GM21367 (cell line): ENCODE measurements around the gene ANXA3.

Source experiments
- ATAC-seq: cut with Tn5 transposase; IDR thresholded peaks from one replicate; pipeline ENCODE4 v1.9.1; 2021; ENCODE audit not compliant: unreplicated experiment

Gene ANXA3

DNA sequence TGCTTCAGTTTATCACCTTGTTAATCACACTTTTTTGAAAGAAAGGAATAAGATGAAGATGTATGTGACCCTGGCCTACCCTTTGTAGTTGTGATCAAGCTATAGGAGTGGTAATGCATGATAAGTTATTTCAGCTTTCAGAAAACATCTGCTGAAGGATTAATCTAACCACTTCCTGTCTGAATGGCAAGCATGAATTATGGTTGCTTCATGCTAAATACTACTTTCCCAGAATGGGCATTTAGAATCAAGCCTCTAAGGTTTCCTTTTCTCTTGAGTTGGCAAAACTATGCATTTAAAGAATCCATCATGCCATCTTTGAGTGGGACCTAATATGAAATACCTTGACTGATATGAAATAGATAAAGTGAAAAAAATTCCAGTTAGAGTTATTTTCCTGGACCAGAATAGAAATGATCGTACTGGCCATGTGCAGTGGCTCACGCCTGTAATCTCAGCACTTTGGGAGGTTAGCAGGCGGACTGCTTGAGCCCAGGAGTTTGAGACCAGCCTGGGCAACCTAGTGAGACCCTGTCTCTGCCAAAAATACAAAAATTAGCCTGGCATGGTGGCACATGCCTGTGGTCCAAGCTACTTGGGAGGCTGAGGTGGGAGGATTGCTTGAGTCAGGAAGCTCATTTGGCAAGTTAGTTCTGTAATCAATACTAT is 59.1 kb downstream of the ANXA3 start:
- ATAC-seq, result no peak

DNA sequence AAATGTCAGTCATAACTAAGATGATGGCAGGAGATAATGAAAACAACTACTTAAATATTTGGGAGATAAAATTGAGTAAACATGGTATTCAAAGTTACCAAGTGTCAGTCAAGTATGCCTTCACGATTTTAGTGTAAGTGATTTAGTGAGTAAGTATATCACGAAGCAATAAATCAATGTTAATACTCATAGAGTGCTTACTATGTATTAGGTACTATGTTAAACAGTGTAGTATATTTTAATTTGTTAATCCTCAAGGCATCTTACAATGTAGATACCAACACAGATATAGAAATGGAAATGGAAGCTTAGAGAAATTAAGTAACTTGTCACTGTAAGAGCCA is 59.6 kb downstream of the ANXA3 start:
- no peak for ATAC-seq

DNA sequence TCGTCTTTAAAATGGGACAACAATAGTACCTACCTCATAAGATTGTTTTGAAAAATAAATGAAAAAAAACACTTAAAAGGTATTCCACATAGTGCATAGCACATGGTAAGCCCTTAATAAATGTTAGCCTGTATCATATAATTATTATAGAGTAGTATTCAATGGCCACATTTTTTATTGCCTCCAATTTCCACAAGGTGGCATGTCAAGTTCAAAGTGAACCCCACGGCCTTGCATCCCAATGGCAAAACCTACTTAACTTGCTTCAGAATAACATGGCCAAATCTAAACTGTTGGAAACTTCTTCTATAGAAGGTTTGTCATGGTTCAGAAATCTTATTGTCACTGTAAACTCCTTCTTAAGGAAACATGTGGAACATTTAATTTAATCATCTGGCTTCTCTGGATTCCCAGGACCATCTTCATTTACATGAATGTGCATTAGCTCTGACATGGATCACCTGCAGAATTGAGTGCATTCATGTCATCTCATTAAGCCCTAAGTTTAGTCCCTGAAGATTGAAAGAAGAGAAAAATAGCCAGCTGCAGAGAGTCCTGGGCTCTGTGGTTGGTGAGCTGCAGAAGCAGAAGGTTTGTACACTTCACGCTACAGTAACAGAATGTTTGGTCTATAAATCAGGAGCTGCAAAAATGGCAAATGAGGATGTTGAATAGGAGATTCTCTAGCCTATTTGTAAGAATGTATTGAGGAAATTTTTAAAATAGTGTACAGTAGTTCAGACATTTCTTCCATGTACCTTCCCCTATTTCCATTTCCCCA is 61.0 kb downstream of the ANXA3 start:
- no peak for ATAC-seq

DNA sequence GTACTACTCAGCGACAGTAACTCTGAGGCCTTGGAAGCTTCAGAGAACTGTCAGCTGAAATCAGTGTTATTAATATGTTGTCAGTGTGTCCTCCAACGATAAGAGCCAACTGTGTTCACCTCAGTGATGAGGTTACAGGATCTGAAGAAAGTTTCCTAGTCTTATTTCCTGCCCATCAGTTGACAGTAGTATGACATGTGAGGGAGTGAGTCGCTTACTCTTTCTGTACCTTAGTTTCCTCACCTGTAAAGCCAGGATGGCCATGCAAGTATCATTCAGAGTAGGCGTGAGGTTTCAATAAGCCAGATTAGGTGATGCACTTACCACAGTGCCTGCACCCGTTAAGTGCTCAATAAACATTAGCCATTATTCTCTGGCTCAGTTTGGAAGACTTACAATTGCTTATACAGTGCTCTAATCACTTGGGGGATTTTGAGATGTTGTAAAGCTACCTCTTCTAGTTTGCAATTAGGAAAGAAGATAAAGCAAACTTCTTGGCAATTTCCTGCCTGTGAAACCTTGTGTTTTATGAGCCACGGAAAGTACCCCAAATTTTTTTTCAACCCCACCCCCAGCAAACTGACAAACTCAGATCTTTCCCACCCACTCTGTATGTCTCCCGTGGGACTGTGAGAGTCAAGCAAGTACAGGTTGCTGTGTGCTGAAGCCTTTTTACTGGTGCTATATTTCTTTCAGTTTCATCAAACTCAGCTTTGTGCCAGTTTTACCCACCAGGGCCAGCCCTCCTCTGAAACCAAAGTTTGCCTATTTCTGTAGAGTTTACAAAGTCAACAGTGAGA is 62.2 kb downstream of the ANXA3 start:
- ATAC-seq, result peak; percentile 81

DNA sequence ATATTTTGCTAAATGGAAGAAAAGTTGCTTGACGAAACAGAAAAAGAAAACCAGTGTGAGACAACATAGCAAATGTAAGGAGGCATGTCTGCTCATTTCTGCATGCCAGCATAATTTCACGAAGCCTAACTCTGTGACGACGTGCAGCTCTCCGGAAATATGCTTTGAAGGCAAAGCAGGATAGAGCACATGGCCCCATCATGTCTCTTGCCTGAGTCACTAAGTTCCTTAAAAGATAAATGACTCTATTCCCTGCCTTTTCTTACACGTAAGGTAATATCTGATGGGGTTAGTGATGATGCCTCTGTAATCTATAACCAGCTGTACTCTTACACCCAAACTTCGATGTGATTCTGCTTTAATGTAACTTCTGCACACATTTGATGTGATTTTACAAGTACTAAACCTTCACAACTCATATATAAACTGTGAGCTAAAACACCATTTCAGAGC is 64.5 kb downstream of the ANXA3 start:
- ATAC-seq, result no peak

DNA sequence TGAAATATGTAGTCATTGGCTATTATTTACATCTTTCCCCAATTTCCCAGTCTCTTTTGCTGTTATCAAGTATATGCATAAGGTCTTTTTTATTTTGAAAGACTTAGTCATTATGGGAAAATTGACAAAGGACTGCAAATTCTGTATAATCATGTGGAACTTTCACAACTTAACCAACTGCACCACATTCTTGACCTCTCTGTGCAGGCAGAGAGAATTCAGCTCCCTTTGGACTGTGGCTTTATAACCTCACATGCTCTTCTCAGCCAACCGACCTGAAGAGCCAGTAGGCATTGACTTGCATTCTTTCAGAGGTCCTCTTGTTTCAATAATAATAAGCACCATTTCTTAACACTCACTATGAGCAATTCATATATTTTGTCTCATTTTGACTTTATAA is 66.9 kb downstream of the ANXA3 start:
- ATAC-seq, result no peak

DNA sequence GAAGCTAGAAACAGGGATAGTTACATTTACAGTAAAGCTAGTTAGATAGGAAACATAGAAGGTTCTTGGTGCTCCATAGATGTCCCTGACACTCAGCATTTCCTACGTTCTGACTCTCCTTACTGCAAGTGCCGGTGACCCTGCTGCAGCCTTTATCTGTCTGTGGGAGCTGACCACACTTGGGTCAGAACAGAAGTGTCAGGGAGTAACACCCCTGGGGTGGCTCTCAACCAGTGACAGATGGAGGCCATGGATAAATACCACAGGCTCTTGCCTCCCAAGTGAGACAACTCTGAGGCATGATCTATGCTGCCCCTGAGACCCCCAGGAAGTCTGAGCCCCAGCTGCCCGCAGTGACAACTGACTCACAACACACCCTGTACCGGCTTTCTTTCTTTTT is 69.8 kb downstream of the ANXA3 start:
- ATAC-seq, result no peak

DNA sequence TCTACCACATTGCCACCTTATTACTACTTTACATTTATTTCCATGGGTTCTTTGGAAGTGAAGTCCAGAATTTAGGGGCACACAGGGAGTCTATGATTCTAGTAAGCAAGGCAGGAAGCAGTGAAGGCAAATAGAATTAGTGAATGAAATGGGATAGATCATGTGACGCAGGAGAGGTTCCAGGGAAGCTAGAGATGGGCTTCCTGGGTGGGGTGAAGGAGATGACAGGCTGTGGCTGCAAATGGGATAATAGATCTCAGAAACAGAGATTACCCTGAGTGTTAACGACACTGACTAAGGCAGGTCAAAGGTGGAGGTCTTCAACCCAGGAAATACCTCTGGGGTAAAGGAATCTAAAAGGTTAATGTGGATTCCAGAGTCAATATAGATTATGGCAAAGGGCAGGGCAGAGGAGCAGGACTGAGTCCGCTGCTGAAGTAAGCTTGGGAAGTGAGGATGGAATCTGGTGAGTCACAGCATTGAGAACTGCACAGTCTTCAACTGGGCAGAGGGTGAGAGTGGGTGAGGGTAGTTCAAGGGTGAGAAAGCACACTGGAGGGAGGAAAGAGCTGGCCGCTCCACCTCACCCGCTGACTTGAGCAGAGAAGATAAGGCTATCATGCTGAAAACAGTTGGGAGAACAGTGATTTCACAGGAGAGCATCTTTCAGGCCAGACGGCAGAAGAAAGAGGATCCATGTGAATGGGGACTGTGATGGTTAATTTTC is 70.8 kb downstream of the ANXA3 start:
- no peak for ATAC-seq

DNA sequence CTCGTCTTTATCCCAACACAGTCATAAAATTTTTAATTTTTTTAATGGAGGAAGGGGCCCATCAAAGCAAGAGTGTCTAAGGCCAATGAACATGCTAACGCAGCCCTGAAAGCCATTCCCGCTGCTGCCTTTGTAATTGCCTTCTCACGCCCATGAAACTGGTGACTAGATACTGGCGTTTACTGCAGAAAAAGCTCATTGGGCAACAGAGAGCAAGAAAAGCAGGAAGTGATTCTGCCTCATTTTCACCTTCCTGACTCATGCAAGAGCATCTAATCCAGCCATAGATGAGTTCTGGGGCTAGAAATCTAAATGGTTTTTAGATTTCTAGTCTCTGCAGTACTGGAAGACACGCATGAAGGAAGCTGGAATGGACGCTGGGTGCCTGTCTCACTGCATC is 72.5 kb downstream of the ANXA3 start:
- no peak for ATAC-seq

DNA sequence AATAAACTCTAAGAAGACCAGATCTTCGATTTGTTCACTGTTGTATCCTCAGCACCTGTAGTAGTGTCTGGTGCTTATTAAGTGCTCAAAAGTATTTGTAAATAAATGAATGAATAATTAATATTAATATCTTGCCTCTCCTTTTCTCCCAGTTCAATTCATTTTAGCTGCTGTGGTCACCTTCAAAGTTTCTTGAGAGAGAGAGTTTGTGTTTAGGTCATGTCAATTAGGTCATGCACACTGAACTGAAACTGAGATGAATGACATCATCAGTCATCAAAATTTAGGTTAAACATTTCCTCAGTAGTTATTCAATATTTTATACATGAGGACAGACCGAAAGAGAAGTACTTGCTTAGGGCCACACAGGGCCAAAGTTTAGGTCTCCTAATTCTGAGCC is 73.5 kb downstream of the ANXA3 start:
- ATAC-seq, result no peak

DNA sequence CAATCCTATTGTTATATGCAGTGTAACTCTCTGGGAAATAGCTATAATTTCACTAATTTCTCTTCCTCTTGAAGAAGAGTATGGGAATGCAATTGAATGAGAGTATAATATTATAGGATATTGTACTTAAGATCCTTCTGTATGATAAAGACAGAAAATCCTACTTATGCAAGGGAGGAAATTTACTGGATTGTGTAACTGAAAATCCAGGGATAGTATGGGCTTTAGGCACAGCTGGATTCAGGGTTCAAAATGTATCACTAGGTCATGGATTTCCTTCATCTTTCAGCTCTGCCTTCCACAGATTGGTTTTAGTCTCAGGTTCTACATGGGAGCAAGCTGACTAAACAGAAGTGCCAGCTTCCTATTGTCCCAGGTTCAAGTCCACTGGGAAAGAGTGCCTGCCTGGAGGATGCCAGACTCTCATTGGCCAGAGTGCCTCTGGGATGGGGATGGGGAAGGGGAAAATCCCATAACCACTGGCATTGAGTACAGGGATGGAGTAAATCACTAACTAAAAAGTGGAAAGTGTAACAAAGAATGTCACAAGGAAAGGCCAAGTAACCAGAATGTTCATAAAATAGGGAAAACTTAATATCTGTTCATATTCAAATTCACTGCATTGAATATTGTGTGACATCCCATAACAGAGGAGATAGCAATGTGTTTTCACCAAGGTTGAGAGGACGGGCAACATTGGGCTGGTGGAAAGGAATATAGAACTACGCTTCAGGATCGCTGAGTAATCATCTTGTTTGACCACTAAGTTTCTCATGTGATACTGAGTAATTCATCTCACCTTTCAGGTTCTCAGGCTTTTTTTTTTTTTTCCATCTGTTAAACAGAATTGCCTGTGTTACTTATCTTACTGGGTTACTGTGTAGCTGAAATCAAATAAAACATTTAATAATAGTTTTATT is 75.7 kb downstream of the ANXA3 start:
- ATAC-seq, result no peak

DNA sequence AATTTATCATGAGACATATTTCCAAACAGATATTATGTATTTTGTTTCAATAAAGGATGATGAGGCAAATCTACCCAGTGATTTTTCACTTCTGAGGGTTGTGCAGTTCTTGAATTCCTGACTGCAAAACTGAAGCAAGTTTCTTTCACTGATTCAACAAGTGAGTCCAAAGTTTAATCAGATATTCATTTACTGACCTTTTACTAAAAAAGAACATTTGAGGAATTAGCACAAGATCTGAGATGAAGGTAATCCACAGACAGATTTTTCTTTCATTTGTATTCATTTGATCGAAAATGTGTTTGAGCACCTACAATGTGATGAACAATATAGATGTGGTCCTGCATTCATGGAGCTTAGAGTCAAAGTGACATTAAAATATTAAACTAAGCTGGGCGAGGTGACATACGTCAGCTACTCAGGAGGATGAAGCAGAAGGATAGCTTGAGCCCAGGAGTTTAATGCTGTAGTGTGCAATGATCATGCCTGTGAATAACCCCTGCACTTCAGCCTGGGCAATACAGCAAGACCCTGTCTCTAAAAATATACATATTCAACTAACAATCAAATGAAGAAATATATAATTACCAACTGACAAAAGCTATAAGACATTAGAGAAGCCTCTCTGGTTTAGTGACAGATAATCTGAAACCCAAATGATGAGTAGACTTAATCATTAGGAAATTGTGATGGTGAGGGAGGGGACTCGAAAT is 76.6 kb downstream of the ANXA3 start:
- ATAC-seq, result no peak

DNA sequence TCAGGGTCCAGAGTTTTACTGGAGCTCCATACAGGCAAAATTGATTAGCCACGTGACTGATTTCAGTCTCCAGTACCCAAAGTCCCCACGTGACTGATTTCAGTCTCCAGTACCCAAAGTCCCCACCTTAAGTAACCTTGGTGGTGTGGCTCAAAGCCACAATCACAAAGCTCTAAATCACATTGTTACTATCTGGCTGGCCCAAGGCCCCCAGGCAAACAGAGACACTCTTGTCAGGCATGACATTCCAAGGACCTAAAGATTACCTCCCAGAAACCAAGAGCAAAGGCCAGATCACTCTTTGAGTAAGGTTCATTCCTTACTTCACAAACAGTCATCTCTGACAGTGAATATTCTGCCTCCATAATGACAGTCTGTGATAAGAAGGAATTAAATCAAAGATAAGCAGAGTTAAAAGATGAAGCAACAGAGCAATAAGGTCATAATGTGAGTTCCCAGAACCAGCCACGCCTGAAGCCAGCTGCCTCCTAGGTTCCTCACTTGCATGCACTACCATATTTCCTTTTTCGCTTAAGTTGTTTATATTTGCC is 78.5 kb downstream of the ANXA3 start:
- ATAC-seq, result no peak

DNA sequence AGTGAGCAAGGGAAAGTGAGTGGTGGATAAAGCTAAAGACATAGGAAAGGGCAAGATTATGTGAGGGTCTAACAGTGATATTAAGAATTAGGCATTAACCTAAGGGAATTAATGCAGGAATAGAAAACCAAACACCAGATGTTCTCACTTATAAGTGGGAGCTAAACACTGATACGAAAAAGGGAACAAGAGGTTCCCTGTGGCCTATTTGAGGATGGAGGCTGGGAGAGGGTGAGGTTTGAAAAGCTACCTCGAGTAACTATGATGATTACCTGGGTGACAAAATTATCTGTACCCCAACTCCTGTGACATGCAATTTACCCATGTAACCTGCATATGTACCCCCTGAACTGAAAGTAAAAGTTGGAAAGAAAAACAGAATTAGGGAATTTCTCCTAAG is 79.0 kb downstream of the ANXA3 start:
- no peak for ATAC-seq

DNA sequence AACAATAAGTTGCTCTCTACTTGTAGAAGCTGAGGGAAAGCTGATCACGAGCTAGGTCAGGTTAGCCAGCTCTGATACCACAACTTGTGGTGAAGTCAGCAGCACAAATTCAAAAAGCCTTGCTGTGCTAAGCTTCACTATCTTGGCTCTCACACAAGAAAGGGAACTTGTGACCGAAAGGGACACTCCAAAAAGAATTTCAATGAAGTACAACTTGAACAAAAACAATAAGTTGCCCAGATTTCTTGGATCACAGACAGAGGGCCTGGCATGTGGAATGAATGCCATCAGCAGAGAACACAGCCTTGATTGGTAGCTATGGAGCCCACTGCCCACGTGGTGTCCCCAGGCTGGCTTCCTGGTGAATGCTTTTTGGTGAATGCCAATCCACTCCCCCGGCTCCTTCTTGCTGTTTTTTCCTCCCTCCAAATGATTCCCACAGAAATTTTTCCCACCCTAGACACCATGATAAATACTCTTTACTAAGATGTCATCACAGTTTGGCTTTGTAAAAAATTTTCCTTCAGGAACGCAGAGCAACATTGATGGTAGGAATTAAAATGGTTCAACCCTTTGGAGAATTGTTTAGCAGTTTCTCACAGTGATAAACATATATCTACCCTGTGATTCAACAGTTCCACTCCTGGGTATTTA is 82.6 kb downstream of the ANXA3 start:
- no peak for ATAC-seq

DNA sequence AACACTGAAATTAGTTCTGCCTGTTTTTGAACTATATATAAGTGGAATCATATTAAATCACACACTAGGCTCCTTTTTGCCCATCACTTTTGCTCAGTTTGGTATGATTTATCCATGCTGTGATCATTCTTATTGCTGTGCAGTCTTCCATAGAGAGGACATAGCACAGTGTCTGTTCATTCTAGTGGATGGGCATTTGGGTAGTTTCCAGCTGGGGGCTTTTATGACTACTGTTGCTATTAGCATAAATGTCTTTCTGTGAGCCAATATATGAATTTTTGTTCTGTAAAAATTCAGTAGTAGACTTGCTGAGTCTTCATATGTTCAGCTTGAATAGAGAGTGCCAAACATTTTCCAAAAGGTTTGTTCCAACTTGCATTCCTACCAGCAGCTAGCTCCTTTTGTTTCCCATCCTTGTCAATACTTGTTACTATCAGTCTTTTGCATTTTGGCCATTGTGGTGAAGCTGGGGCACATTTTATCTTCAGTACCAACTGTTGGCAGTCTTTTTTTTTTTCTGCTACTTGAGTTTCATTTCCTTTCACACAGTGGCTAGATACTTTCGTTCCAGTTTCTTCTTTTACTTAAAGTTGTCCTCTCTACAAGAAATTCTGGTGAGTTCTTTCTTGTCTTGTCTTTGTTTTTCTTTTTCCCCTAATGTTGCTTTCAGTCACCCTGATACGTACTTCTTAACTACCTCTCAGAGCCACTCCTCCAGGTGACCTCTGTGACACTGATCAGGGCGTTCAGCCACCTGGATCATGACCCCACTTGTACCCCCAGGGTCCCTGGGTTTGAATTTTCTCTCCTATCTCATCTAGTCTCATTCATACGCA is 87.0 kb downstream of the ANXA3 start:
- peak; percentile 82 for ATAC-seq

DNA sequence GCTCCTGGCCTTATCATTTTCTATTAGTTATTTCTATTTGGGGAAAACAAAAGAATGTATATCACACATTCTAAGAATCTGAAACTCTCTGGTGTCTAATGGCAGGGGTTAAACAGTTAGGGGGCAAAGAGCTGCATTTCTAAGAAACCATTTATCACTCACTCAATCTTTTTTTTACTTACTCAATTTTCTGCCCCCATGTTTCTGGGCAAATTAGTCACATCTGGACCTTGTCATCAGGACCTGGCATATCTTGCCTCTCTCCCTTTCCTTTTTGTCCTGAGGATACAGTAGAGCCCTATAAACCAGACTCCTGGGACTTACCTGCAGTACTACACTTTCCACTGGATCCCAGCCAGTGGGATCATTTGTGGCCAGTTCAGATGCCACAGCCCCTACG is 89.1 kb downstream of the ANXA3 start:
- no peak for ATAC-seq

DNA sequence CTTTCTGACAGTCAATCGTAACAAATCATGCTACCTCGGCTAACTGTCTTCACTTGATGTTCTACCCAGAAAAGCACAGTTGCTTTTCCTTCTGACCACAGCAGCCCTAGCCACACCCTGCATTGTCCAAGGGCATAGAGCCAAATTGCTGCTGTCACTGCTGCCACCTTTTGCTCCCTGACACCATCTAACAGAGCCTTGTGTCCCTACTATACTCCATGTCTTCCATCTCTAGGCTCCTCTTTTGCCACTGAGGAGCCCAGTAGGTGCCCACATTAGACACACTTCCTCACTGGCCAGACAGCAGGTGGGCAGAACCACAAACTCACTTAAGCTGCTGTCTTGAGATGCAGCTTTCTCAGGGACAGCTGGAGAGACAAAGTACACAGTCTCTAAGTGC is 91.4 kb downstream of the ANXA3 start:
- no peak for ATAC-seq
